HCT116 (cell line): ENCODE measurements around the gene GATAD2A. TPM values are rescaled to one million over a fixed set of nuclear protein-coding genes. Genes with fewer than 3 reads are reported as not detected.
A peak's percentile ranks its signal among the peaks of the same experiment; 100 is the strongest.

ENCODE experiments used
- ATAC-seq: fragments of 200-7000 bp; cut with Tn5 transposase; 2 replicates; pipeline ENCODE4 v1.9.1; 2020; ENCODE audit warnings: mild to moderate bottlenecking, moderate library complexity
- BruUV-seq: library from RNA; stranded (reverse); fragments of 400-500 nt; replicated peaks from 2 replicates; lab custom pipeline; 2021; lab: Mats Ljungman, UMichigan
- CTCF ChIA-PET: fragments of 300-600 bp; sonication (Branson Sonifier 250); formaldehyde crosslinking; loops from one replicate; lab custom pipeline; 2021; ENCODE audit warnings: antibody characterized with exemption; lab: Charles Lee
- POLR2A ChIA-PET: fragments of 300-600, 350-600 bp; sonication (Branson Sonifier 250); formaldehyde crosslinking; loops from one replicate; lab custom pipeline; 2021; ENCODE audit warnings: antibody characterized with exemption; lab: Charles Lee
- RAD21 ChIA-PET, 2 experiments: fragments of 300-600 bp; sonication (Branson Sonifier 250); formaldehyde crosslinking; loops; one replicate each; lab custom pipeline; 2023; ENCODE audit warnings: low total read pairs in 2 of 2; ENCODE audit not compliant: uncharacterized antibody in 2 of 2, unreplicated experiment in 2 of 2, low non-redundant PET in 1 of 2; lab: Charles Lee
- DNase-seq: peaks from one replicate; pipeline ENCODE4 v3.0.0-alpha.2; 2010; ENCODE audit warnings: low read depth, low spot score
- H2AFZ ChIP-seq: fragments of 200-600 bp; shearing (Covaris generic), sonication (generic); 2 replicates; pipeline ENCODE4 v1.6.1; 2017; ENCODE audit warnings: low read depth, mixed run types, mixed read lengths, antibody characterized with exemption, low read length; ENCODE audit not compliant: poor library complexity, severe bottlenecking
- H3K27ac ChIP-seq: 2 replicates; pipeline ENCODE4 v1.5.1; 2012; ENCODE audit warnings: low read depth, low read length
- H3K27me3 ChIP-seq: fragments of 200-600 bp; sonication (generic); 2 replicates; pipeline ENCODE4 v1.6.1; 2016; ENCODE audit warnings: mixed run types, low read length, mixed read lengths; ENCODE audit not compliant: insufficient read depth
- H3K36me3 ChIP-seq, 2 experiments: fragments of 200-500 bp in 1 of 2; fragments of 200-600 bp in 1 of 2; sonication (Bioruptor generic) in 1 of 2; sonication (generic) in 1 of 2; 2 replicates each; pipeline versions ENCODE4 v1.5.1 to v1.6.1; 2014 to 2016; ENCODE audit warnings: low read length in 2 of 2, inconsistent platforms in 1 of 2, mixed read lengths in 1 of 2, mixed run types in 1 of 2; ENCODE audit not compliant: insufficient read depth in 2 of 2, control insufficient read depth in 1 of 2
- H3K4me1 ChIP-seq, 2 experiments: fragments of 200-600 bp in 1 of 2; sonication (generic) in 1 of 2; 2 replicates each; pipeline versions ENCODE4 v1.5.1 to v1.6.1; 2012 to 2017; ENCODE audit warnings: low read length in 2 of 2, inconsistent platforms in 1 of 2, mild to moderate bottlenecking in 1 of 2, mixed read lengths in 1 of 2, mixed run types in 1 of 2, moderate library complexity in 1 of 2; ENCODE audit not compliant: insufficient read depth in 2 of 2, control insufficient read depth in 1 of 2
- H3K4me2 ChIP-seq: fragments of 200-600 bp; sonication (generic); 2 replicates; pipeline ENCODE4 v1.6.1; 2017; ENCODE audit warnings: mixed run types, low read length, mixed read lengths
- H3K4me3 ChIP-seq, 2 experiments: fragments of 200-600 bp in 1 of 2; sonication (generic) in 1 of 2; replicated peaks in 1 of 2; 2 replicates each; pipeline ENCODE4 v1.5.1; 2011 to 2016; ENCODE audit warnings: low read length in 2 of 2, control low read depth in 1 of 2, low read depth in 1 of 2, mild to moderate bottlenecking in 1 of 2, mixed read lengths in 1 of 2, mixed run types in 1 of 2
- H3K79me2 ChIP-seq: fragments of 200-600 bp; sonication (generic); 2 replicates; pipeline ENCODE4 v1.6.1; 2017; ENCODE audit warnings: mild to moderate bottlenecking, mixed run types, low read length, moderate library complexity, mixed read lengths; ENCODE audit not compliant: insufficient read depth
- H3K9ac ChIP-seq: fragments of 200-600 bp; sonication (generic); 2 replicates; pipeline ENCODE4 v1.6.1; 2016; ENCODE audit warnings: low read length, mixed read lengths
- H3K9me2 ChIP-seq: fragments of 200-600 bp; sonication (generic), shearing (Covaris generic); 2 replicates; pipeline ENCODE4 v1.6.1; 2017; ENCODE audit warnings: mixed run types, mild to moderate bottlenecking, moderate library complexity; ENCODE audit not compliant: insufficient read depth
- H3K9me3 ChIP-seq, 2 experiments: fragments of 200-500 bp in 1 of 2; fragments of 200-600 bp in 1 of 2; sonication (Bioruptor generic) in 1 of 2; sonication (generic) in 1 of 2; 2 replicates each; pipeline ENCODE4 v1.6.1; 2014 to 2017; ENCODE audit warnings: low read length in 2 of 2, mixed read lengths in 2 of 2, inconsistent platforms in 1 of 2, low read depth in 1 of 2, mild to moderate bottlenecking in 1 of 2, mixed run types in 1 of 2, moderate library complexity in 1 of 2; ENCODE audit not compliant: control insufficient read depth in 1 of 2, insufficient read depth in 1 of 2
- H4K20me1 ChIP-seq: fragments of 200-600 bp; sonication (generic), shearing (Covaris generic); 2 replicates; pipeline ENCODE4 v1.6.1; 2017; ENCODE audit warnings: mixed run types, mild to moderate bottlenecking, moderate library complexity; ENCODE audit not compliant: insufficient read depth
- ATF3 ChIP-seq: IDR thresholded peaks from 2 replicates; pipeline ENCODE4 v1.6.1; 2012
- CEBPB ChIP-seq: IDR thresholded peaks from 2 replicates; pipeline ENCODE4 v1.6.1; 2012; ENCODE audit warnings: low read depth
- CTCF ChIP-seq, 3 experiments: fragments of 200-600 bp in 1 of 3; sonication (generic) in 1 of 3; IDR thresholded peaks in 2 of 3; conservative IDR thresholded peaks in 1 of 3; 2 replicates each; pipeline ENCODE4 v1.5.1; 2012 to 2017; ENCODE audit warnings: low read depth in 2 of 3, low read length in 2 of 3, antibody characterized with exemption in 1 of 3, borderline replicate concordance in 1 of 3, control low read depth in 1 of 3, mild to moderate bottlenecking in 1 of 3, mixed read lengths in 1 of 3, mixed run types in 1 of 3, moderate library complexity in 1 of 3; ENCODE audit not compliant: insufficient read depth in 1 of 3
- EGR1 ChIP-seq: IDR thresholded peaks from 2 replicates; pipeline ENCODE4 v1.6.1; 2012; ENCODE audit warnings: low read depth
- EZH2phosphoT487 ChIP-seq: fragments of 200-600 bp; IDR thresholded peaks from 2 replicates; pipeline ENCODE4 v1.6.1; 2018; ENCODE audit warnings: antibody characterized with exemption, borderline replicate concordance
- JUND ChIP-seq: IDR thresholded peaks from 2 replicates; pipeline ENCODE4 v1.6.1; 2012
- POLR2A ChIP-seq: IDR thresholded peaks from 2 replicates; pipeline ENCODE4 v1.7.0; 2011; ENCODE audit warnings: borderline replicate concordance; ENCODE audit not compliant: insufficient read depth, insufficient read length; ENCODE audit errors: extremely low read depth
- POLR2AphosphoS5 ChIP-seq: IDR thresholded peaks from 2 replicates; pipeline ENCODE4 v1.6.1; 2011; ENCODE audit warnings: mild to moderate bottlenecking, low read depth, low read length, moderate library complexity
- RAD21 ChIP-seq: IDR thresholded peaks from 2 replicates; pipeline ENCODE4 v1.6.1; 2012; ENCODE audit warnings: low read depth, mild to moderate bottlenecking
- REST ChIP-seq: IDR thresholded peaks from 2 replicates; pipeline ENCODE4 v1.6.1; 2012; ENCODE audit warnings: low read depth
- SIN3A ChIP-seq: IDR thresholded peaks from 2 replicates; pipeline ENCODE4 v1.6.1; 2012; ENCODE audit warnings: low read depth
- SP1 ChIP-seq: IDR thresholded peaks from 2 replicates; pipeline ENCODE4 v1.6.1; 2012; ENCODE audit warnings: low read depth
- ZFX ChIP-seq: fragments of 450-650 bp; IDR thresholded peaks from 2 replicates; pipeline ENCODE4 v1.6.1; 2017
- intact Hi-C: fragments of 100-400 bp; cut with micrococcal nuclease; formaldehyde crosslinking; loops from 2 replicates; pipeline ENCODE4 v1.10.0; 2022
- total RNA-seq: library from RNA; stranded (reverse); gene quantifications from one replicate; pipeline ENCODE4 v1.2.1, GENCODE V29; 2021; ENCODE audit not compliant: unreplicated experiment

Gene GATAD2A
- total RNA-seq, 1 experiment from 2014 or later: 130 TPM

DNA sequence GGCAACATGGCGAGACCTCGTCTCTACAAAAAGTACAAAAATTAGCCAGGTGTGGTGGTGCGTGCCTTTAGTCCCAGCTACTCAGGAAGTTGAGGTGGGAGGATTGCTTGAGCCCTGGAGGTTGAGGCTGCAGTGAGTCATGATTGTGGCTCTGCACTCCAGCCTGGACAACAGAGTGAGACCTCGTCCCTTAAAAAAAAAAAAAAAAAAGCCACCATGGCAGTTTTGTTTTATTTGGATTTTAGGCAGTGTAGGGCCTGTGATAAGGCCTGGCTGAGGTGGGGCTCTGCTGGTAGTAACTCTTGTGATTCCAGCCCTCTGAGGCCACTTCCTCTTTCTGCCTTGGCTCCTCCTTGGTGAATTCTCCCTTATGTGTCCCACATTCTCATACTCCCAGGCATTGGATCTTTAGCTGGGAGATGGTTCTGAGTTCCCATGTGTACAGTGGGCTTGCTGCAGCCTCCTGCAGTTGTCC is 39.2 kb downstream of the GATAD2A start:
- H3K9ac ChIP-seq: no peak overlapping the region

More for the DNA sequence above, 39.2 kb downstream of the GATAD2A start:
- Histone ChIP-seq H3K27me3 (no peaks in the 10 kb centered on the region), H2AFZ (no peak overlapping the region), H3K36me3 (no peaks in the 10 kb centered on the region), H3K9me3 (no peaks in the 10 kb centered on the region), H3K9me2 (no peaks in the 10 kb centered on the region), H3K4me1 (peaks cover 0 to 24% of the 10 kb centered on the region in 2 experiments; a peak in 2 of 4 replicates), H4K20me1 (peaks cover 15% of the 10 kb centered on the region; the same call in 1 of the 2 replicates), H3K4me3 (no peak overlapping the region), H3K79me2 (peaks cover 95% of the 10 kb centered on the region), H3K27ac (no peak overlapping the region), H3K4me2 (peak overlapping the region; percentile 33)
- POLR2A ChIA-PET: no interaction called here
- intact Hi-C loops: no loop called here
- CTCF ChIA-PET: no interaction called here
- RAD21 ChIA-PET: interaction anchor here in 1 of 2 experiments (0.6 kb wide), 1 partner anchor 21 kb away, joined by 3 read pairs; no protein-coding TSS in a partner anchor
- DNase-seq: no peak
- BruUV-seq: no TSS peak
- TF ChIP-seq REST (no peak), CTCF (IDR thresholded peaks at IDR 0.05 in 2 of 3, conservative IDR thresholded peaks at IDR 0.05 in 1 of 3; ENCODE audit: borderline replicate concordance in 1 of 3, insufficient read depth in 1 of 3, low read depth in 2 of 3, low read length in 2 of 3) (no peak), CEBPB (no peak), EGR1 (no peak), SIN3A (no peak), ATF3 (no peak), POLR2AphosphoS5 (no peak), JUND (no peak), RAD21 (no peak), SP1 (no peak), EZH2phosphoT487 (no peak), POLR2A (no peak), ZFX (no peak)
- peak; percentile 30 for ATAC-seq
